Skin epidermis (tissue), 12 donors: ENCODE measurements around the gene NHLRC2.
"Not testable (repeated sequence)": the region's sequence is repeated elsewhere in the genome, so short reads cannot be mapped to it uniquely, and the experiment has no call there.

Experiments used
- H3K27ac ChIP-seq, 21 experiments: fragments of 200-600 bp; sonication (generic) in 11 of 21; one replicate each; pipeline ENCODE4 v1.5.0; 2020; ENCODE audit warnings: mild to moderate bottlenecking in 3 of 21, inconsistent platforms in 2 of 21, moderate library complexity in 2 of 21
- H3K4me3 ChIP-seq, 7 experiments: fragments of 200-600 bp; sonication (generic) in 2 of 7; one replicate each; pipeline ENCODE4 v1.5.0; 2020; ENCODE audit warnings: inconsistent platforms in 2 of 7, mild to moderate bottlenecking in 2 of 7, moderate library complexity in 1 of 7

NHLRC2 gene, protein sequence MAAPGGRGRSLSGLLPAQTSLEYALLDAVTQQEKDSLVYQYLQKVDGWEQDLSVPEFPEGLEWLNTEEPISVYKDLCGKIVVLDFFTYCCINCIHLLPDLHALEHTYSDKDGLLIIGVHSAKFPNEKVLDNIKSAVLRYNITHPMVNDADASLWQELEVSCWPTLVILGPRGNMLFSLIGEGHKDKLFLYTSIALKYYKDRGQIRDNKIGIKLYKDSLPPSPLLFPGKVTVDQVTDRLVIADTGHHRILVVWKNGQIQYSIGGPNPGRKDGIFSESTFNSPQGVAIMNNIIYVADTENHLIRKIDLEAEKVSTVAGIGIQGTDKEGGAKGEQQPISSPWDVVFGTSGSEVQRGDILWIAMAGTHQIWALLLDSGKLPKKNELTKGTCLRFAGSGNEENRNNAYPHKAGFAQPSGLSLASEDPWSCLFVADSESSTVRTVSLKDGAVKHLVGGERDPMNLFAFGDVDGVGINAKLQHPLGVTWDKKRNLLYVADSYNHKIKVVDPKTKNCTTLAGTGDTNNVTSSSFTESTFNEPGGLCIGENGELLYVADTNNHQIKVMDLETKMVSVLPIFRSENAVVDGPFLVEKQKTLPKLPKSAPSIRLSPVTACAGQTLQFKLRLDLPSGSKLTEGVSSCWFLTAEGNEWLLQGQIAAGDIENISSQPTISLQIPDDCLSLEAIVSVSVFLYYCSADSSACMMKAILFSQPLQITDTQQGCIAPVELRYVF

DNA sequence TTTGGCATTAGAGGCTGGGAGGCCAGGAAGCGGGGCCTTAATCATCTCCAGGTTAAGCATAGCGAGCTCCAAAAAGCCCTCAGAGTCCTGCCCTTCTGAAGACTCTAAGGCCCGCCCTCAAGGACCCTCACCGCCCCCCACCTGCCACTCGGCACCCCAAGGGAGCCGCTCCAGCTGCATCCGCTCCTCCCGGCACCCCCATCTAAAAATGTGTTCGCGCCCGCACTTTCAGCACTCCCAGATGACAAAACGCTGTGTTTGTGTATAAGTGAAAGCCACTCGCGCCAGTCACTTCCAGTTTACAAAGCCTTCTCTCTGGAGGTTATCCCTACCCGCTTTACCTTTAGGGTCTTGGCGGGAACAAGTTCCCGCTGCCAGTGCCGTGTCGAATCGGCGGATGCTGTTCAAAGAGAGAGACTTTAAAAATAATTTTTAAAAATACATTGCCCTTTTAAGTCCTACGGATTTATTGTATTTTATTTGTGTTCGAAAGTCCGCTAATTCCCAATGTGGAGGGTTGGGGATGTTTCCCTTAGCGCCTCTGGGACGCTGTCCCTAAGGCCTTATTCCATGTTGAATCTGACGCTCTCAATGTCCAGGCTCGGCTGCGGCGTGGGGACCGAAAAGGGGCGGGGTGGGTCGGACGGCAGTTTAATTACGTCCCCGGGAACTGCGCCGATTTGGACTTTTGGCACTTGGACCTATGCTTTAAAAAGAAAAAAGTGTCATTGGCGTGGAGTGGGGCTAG is at the start of gene NHLRC2, which contains the start of gene DCLRE1A:
TSS of gene NHLRC2 (plus strand) at position 649 of the 748 bp plus-strand sequence. CDS start 212 bp downstream, outside the sequence.
TSS of gene DCLRE1A (minus strand) at position 70 of the 748 bp plus-strand sequence. CDS start 900 bp downstream, outside the sequence.
- Histone ChIP-seq H3K4me3 (peak within 1 kb of the TSS; percentile 62 to 86 (median 74)), H3K27ac (peak within 1 kb of the TSS; percentile 66 to 99 (median 92))

DNA sequence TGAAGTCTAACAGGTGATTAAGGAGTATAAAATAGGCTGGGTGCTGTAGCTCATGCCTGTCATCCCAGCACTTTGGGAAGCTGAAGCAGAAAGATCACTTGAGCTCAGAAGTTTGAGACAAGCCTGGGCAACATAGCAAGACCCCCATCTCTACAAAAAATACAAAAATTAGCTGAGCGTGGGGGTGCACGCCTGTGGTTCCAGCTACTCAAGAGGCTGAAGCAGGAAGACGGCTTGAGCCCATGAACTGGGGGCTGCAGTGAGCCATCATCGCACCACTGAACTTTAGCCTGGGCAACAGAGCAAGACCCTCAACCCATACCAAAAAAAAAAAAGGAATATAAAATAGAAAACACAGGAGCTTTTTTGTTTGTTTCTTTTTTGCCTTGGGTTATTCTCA is 48.0 kb upstream of the NHLRC2 start:
- Histone ChIP-seq H3K27ac (no peak overlapping the region), H3K4me3 (no peak overlapping the region)

DNA sequence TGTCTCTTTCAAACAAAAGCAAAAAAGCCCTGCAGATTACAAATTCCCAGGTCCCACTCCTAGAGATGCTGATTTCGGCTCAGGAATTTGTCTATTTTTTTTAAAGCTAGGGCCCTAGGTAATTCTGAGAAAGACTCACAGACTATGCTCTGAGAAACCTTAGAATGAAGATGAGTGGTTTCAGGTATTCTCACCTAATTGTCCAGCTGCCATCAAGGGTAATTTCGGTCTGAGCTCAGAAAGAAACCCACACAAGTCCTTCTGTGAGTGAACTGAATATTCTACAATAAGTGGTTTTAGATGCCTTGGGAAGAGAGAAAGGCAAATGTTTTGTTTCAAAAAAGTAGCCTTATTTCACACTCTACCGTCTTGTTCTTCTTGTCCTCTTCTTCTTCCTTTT is 46.3 kb upstream of the NHLRC2 start:
- H3K27ac ChIP-seq = no peak overlapping the region
- no peak overlapping the region for H3K4me3 ChIP-seq

DNA sequence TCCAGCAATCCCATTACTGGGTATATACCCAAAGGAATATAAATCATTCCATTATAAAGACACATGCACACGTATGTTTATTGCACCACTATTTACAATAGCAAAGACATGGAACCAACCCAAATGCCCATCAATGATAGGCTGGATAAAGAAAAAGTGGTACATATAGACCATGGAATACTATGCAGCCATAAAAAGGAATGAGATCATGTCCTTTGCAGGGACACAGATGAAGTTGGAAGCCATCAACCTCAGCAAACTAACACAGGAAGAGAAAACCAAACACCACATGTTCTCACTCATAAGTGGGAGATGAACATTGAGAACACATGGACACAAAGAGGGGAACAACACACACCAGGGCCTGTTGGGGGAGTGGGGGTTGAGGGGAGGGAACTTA is 39.8 kb upstream of the NHLRC2 start:
- not testable (repeated sequence) for H3K4me3 ChIP-seq, H3K27ac ChIP-seq

DNA sequence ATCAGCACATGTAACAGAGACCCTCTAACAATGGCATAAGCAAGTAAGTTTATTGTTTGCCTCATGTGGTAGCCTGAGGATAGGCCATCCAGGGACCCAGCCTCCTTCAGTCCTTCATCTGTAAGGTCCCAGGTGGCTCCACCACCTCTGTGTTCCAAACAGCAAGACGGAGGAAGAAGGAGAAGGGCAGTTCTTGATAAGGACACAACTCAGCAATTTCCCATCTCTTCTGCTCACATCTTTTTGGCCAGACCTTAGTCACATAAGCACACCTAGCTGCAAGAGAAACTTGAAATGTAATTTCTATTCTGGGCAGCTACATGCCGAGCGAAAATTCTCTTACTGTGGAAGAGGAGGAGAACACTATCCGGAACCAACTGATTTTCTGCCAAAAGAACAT is 34.5 kb upstream of the NHLRC2 start:
- no peak overlapping the region for H3K4me3 ChIP-seq
- no peak overlapping the region for H3K27ac ChIP-seq

DNA sequence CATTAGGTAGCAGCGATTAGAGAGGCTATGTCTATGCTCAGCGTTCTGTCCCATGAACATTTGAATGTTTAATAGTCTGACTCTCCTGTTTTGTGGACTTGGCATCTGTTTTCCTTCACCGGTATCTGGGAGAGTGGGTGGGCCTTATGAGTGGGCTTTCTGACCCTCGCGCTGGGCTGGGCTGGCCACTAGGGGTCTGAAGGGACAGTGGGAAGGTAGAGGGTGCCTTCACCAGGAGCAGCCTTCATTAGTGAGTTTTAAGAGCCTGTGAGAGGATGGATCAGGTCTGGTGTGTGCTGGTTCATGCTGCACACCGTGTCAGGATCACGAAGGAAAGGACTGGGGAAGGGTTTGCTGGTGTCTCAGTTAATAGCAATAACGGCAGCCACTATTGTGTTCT is 34.0 kb upstream of the NHLRC2 start:
- no peak overlapping the region for H3K27ac ChIP-seq
- no peak overlapping the region for H3K4me3 ChIP-seq

DNA sequence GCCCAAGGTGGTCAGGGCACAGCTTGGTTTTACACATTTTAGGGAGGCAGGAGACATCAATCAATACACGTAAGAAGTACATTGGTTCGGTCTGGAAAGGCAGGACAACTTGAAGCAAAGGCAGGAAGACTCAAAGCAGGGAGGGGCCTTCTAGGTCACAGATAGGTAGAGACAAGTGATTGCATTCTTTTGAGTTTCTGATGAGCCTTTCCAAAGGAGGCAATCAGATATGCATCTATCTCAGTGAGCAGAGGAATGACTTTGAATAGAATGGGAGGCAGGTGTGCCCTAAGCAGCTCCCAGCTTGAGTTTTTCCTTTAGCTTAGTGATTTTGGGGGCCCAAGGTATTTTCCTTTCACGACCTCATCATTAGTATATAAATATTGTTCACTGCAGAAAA is 33.2 kb upstream of the NHLRC2 start:
- H3K27ac ChIP-seq = not testable (repeated sequence)

DNA sequence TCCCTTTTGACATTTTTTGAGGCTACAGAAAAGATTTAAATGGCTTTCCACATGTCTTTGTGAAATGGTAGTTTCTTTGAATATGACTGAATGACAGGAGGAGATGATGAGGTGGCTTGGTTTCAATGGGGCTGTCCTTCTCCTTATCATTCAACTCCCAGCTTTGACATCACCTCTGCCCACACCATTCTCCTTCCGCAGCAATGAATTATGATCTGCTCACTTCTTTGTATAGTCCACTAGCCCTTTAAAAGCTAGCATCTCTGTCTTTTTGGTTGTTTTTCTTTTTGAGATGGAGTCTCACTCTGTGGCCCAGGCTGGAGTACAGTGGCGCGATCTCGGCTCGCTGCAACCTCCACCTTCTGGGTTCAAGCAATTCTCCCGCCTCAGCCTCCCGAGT is 32.3 kb upstream of the NHLRC2 start:
- no peak overlapping the region for H3K4me3 ChIP-seq

More for the DNA sequence above, 33.2 kb upstream of the NHLRC2 start:
- H3K4me3 ChIP-seq = not testable (repeated sequence)

DNA sequence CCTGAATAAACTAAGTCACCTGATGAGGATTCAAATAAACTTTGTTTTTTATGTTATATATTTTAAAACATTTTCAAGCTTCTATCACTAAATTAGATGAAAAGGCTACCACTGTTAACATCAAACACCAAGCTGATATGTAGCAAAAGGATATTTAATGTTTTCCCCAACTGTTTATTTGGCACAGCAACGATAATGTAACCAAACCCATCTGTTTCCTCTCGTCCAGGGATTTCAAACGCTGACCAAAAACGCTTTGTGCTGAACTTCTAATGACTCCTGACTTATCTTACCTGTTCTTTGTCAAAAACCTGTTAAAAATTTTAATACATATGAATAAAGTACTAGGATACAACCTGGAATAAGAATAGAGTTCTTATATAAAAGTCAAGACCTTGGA is 31.1 kb upstream of the NHLRC2 start:
- no peak overlapping the region for H3K4me3 ChIP-seq
- H3K27ac ChIP-seq = no peak overlapping the region

More for the DNA sequence above, 32.3 kb upstream of the NHLRC2 start:
- H3K27ac ChIP-seq = no peak overlapping the region

DNA sequence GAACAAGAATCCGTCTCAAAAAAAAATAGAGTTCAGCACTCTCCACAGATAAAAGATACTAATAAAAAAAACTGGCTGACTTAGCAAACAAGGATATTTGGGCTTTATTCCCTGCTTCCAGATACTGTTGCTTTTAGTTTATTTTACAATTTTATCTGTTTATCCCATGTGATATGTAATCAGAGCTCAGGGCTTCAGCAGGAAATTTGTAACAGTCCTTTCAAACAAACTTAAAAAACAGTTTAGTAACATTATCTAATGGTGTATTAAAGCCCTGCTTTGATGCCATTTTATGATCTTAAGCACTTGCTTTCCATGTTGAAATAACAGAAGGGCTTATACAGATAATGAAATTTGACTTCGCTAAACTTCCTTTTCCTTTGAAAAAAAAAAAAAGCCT is 28.7 kb upstream of the NHLRC2 start:
- Histone ChIP-seq H3K27ac (no peak overlapping the region), H3K4me3 (no peak overlapping the region)

DNA sequence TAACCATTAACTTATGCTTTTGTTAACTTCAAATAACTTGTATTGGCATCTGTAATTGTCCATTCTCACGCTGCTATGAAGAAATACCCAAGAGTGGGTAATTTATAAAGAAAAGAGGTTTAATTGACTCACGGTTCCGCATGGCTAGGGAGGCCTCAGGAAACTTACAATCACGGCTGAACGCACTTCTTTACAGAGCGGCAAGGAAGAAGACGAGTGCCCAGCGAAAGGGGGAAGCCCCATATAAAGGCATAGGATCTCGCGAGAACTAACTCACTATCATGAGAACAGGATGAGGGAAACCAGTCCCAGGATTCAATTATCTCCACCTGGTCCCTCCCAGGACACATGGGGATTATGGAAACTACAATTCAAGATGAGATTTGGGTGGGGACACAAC is 25.9 kb upstream of the NHLRC2 start:
- not testable (repeated sequence) for H3K27ac ChIP-seq, H3K4me3 ChIP-seq

DNA sequence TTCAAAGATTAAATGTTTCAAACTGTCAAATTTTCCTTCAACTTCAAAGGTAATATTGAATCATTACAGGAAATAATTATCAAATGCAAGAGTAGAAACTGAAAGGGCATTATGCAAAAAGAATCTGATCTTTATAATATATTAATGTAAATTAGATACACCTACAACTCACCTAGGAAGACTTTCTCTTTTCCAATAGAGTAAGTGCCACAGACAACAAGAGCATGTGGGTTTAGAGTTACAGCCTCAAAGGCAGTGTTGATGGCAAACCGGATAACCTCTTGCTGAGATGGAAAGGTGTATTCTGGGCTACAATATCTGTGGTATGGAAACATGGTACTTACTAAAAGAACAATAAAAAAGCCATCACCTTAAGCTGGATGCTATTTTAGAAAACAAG is 12.3 kb upstream of the NHLRC2 start:
- Histone ChIP-seq H3K27ac (no peak overlapping the region), H3K4me3 (no peak overlapping the region)

DNA sequence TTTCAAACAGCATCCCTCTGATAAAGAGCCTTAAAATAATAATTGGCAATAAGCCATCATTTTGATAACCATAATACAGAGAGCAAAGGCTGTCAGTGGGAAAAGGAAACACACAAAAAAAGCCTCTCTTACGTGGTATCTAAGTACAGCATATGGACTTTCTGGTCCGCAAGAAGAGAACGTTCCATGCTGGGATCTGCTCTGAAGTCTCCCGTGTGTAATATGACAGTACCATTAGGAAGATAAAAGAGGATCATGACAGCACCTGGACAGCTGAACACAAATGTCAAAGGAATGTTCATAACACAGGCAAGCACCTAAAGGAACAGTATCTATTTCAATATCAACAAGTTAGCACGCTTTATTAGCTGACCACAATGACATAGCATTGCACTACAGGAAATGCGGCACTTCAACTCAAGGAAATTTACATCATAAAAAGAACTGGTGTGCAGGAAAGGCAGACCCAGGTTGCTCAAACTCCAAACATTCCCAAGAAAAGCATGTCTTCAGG is 10.4 kb upstream of the NHLRC2 start:
- H3K27ac ChIP-seq = no peak overlapping the region
- H3K4me3 ChIP-seq = no peak overlapping the region

DNA sequence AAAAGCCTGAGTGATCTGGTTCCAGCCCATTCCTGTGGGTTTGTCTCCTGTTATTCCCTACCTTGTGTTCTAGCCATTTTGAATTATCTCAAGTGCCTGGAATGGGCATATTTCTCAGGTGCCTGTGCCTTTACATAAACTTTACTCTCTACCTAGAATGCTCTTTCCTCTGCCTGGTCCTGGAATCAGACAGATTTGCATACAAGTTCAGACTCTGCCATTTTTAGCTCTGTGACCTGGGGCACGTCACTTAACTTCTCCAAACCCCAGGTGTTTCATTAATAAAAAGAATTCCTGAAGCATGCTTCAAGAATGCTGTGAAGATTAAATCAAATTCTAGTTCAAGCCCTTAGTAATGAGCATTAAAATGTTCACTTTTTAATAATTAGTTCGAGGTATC is 8.4 kb upstream of the NHLRC2 start:
- no peak overlapping the region for H3K27ac ChIP-seq
- no peak overlapping the region for H3K4me3 ChIP-seq

DNA sequence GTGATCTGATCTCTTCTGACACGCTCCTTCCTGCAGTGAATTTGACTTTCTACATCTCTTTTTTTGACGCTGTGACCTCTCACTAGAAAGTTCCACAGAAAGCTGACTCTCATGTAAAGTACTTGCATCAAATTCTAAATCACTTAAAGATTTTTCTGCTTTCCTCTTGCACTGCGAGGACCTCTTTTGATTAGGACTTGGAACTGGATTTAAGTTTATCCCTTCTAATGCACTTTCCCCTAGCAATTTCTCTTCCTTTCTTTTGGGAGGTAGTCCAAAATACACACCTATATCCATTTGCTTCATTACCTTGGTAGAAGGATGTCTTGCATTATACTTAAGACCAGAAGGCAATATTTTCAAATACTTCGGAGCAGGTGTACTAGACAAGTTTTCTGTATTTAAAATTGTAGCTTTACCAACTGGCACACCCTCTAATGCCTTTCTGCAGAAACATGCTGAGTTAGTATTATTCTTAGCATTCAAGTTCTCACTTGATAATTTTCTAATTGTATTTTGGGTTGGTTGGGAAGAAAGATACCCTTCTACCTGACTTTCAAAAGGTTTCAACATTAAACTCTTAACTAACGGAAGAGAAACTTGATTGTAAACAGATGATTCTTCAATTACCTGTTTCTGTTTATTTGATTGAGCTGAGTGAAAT is 5.2 kb upstream of the NHLRC2 start:
- no peak overlapping the region for H3K27ac ChIP-seq

DNA sequence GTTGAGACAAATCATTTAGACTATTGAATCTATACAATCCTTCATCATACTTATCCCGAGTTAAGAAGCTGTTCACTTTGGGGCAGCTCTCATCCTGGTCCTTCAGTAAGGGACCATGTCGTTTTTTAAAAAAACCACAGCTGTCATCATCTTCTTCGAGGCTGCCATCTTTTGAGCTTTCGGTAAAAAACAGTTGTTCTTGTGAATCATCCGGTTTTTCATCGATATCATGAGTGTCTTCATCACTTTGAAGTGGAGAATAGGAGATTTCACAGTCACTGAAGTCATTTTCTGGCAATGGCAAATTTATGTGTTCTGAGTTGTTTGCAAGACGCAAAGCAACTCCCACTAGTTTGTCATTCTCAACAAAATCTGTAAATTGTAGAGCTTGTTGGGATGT is 4.5 kb upstream of the NHLRC2 start:
- Histone ChIP-seq H3K4me3 (no peak overlapping the region), H3K27ac (no peak overlapping the region)

More for the DNA sequence above, 5.2 kb upstream of the NHLRC2 start:
- H3K4me3 ChIP-seq = no peak overlapping the region

DNA sequence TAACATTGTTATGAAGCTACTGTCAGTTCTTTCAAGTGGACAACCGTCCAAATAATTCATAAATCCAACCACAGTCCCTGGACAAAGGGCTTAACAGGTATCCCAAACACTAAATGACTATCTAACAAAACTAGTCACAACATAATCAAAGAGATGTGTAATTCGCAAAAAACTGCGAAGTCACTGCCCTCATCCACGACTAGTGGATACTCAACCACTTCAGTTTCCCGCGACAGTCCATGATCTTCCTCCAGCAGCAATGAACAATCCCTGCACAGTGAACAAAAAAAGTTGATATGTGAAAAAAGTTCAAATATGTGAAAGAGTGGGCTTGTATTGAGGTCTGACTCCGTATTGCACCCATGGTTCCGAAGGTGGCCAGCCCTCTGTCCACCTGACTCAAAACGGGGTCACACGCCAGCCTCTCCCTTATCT is 866 bp upstream of the NHLRC2 start:
- Histone ChIP-seq H3K27ac (peak overlapping the region; percentile 66 to 99 (median 92)), H3K4me3 (peak overlapping the region; percentile 62 to 86 (median 74))

DNA sequence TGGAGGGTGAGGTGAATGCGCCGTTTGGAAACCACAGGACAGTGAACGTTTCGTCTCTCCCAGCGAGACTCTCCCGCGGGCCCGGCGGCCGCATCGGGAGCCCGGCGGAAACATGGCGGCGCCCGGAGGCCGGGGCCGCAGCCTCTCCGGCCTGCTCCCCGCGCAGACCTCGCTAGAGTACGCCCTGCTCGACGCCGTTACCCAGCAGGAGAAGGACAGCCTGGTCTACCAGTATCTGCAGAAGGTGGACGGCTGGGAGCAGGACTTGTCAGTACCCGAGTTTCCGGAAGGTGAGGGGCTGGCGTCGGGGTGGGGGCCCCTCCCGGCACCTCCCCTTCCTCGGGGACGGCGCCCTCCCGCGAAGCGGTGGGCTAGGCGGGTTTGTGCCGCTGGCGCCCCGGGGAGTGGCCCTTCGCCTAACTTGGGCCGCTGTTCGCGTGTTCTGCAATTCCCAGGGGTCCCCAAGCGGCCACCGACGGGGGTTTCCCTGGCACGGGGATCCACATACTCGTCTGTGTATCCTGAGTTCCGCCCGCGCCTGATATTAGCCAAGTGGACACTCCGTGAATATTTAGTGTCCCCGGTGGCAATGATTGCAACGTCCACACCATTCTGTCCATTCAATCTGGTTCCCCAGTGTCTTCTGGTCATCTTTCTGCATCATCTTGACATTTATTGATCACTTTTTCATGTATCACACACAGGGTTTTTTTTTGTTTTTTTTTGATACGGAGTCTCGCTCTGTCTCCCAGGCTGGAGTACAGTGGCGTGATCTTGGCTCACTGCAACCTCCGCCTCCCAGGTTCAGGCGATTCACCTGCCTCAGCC is 514 bp downstream of the NHLRC2 start:
- peak overlapping the region; percentile 66 to 99 (median 92) for H3K27ac ChIP-seq
- H3K4me3 ChIP-seq = peak overlapping the region; percentile 62 to 86 (median 74)

DNA sequence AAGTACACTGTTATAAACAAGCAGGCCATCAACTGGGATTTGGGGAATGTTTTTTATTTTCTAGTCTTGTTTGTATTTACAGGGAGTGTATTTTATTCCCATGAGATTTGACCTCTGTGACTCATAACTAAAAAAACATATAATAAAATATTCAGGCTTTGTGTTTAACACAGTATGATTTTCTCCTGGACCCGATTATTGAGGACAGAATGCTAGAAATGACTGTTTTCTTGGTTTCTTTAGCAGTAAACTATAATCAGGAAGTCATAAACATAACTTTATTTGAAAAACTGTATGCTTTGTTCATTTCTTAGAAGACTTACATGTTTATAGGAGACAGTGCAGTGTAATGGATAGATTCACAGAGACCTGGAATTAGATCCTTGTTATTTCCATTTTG is 2.1 kb downstream of the NHLRC2 start:
- Histone ChIP-seq H3K4me3 (peak overlapping the region in 1 of 7 experiments; percentile 67), H3K27ac (no peak overlapping the region)
